ENCODE measurements around the gene MFAP4.
A peak's percentile ranks its signal among the peaks of the same experiment; 100 is the strongest.

DNA sequence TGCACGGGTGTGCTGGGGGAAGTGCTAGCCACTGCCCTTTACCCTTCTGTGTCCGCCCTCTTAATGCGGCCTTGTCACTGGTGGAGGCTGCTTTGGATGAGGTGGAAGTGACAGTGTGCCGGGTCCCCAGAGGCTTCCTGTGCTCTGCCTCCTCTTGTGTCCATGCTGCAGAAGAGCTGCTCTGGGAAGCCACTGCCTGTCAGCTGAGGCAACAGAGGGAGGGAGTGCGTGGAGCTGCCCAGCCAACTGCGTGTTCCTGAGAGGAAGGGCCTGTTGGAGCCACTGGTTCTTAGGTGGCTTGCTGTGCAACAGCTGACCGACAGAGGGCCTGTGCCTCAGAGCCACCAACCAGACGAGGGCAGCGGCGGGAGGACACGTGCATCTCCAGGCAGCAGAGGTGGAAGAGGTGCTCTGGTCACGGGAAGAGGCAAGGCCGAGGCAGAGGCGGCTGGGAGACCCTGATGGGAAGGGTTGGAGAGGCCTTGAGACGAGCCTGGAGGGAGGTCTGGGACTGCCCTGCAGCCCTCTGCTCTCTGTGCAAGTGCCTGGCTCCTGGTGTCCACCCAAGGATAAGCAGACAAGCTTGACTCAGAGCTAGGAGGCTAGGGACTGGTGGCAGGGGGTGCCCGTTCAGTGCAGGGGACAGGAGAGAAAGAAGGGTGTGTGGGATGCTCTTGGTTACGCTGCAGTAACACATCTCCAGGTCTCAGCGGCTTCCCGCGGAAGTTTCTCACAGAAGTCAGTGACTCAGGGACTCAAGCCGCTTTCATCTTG is 49.9 kb downstream of the MFAP4 start:
- TF ChIP-seq, protein P1, sequence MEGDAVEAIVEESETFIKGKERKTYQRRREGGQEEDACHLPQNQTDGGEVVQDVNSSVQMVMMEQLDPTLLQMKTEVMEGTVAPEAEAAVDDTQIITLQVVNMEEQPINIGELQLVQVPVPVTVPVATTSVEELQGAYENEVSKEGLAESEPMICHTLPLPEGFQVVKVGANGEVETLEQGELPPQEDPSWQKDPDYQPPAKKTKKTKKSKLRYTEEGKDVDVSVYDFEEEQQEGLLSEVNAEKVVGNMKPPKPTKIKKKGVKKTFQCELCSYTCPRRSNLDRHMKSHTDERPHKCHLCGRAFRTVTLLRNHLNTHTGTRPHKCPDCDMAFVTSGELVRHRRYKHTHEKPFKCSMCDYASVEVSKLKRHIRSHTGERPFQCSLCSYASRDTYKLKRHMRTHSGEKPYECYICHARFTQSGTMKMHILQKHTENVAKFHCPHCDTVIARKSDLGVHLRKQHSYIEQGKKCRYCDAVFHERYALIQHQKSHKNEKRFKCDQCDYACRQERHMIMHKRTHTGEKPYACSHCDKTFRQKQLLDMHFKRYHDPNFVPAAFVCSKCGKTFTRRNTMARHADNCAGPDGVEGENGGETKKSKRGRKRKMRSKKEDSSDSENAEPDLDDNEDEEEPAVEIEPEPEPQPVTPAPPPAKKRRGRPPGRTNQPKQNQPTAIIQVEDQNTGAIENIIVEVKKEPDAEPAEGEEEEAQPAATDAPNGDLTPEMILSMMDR (IDR thresholded peaks at IDR 0.05) = peak; percentile 7 to 89 (median 62)
- TF ChIP-seq POLR2A (IDR thresholded peaks at IDR 0.05) = peak in 1 of 2 donors; percentile 13
